Heart left ventricle (tissue), 16 donors: ENCODE measurements around the gene TNFRSF6B. TPM values are rescaled to one million over a fixed set of nuclear protein-coding genes. Genes with fewer than 3 reads are reported as not detected.
A peak's percentile ranks its signal among the peaks of the same experiment; 100 is the strongest.

Experiments
- ATAC-seq, 4 donors: fragments of 200-7000 bp; cut with Tn5 transposase; one replicate each; pipeline ENCODE4 v1.9.1; 2020 to 2022; ENCODE audit warnings: moderate library complexity in 4 of 4, mild to moderate bottlenecking in 3 of 4, moderate number of reproducible peaks in 1 of 4
- DNase-seq, 5 donors: peaks; one replicate each; pipeline ENCODE4 v3.0.0-alpha.2; 2020
- H3K27ac ChIP-seq, 12 donors: fragments of 200-600 bp; sonication (generic) in 4 of 12; one replicate each; pipeline versions ENCODE4 v1.5.0 to v1.8.0; 2016 to 2022; ENCODE audit warnings: mild to moderate bottlenecking in 2 of 12
- H3K27me3 ChIP-seq, 9 donors: fragments of 200-600 bp; sonication (generic) in 2 of 9; one replicate each; pipeline versions ENCODE4 v1.5.1 to v1.8.0; 2016 to 2022; ENCODE audit warnings: mild to moderate bottlenecking in 3 of 9
- H3K36me3 ChIP-seq, 9 donors: fragments of 200-600 bp; sonication (generic) in 2 of 9; one replicate each; pipeline versions ENCODE4 v1.5.0 to v1.8.0; 2018 to 2022; ENCODE audit warnings: mild to moderate bottlenecking in 2 of 9
- H3K4me1 ChIP-seq, 12 donors: fragments of 200-600 bp; sonication (generic) in 4 of 12; one replicate each; pipeline versions ENCODE4 v1.5.0 to v1.8.0; 2016 to 2022; ENCODE audit warnings: mild to moderate bottlenecking in 3 of 12
- H3K4me3 ChIP-seq, 12 donors: fragments of 200-600 bp; sonication (generic) in 4 of 12; one replicate each; pipeline versions ENCODE4 v1.5.0 to v1.8.0; 2017 to 2022; ENCODE audit warnings: mild to moderate bottlenecking in 9 of 12, moderate library complexity in 4 of 12
- H3K9me3 ChIP-seq, 12 donors: fragments of 200-600 bp; sonication (generic) in 4 of 12; one replicate each; pipeline versions ENCODE4 v1.5.0 to v1.8.0; 2016 to 2022; ENCODE audit warnings: mild to moderate bottlenecking in 1 of 12
- POLR2A ChIP-seq, 2 donors: fragments of 450-650 bp; IDR thresholded peaks; one replicate each; pipeline ENCODE4 v1.6.1; 2017; ENCODE audit warnings: antibody characterized with exemption in 2 of 2, mild to moderate bottlenecking in 2 of 2, moderate library complexity in 2 of 2
- WGBS, 4 donors: extraction: QIAGEN DNeasy Blood & Tissue Kit in 2 of 4; methylation state at CpG; one replicate each; pipeline versions ENCODE4 v1.1.5 to v1.1.7; 2013 to 2018; 5-methylcytosine and 5-hydroxymethylcytosine counted together
- intact Hi-C, 10 donors: fragments of 100-400 bp; cut with DNase I; formaldehyde crosslinking; loops; one replicate each; pipeline versions ENCODE4 v1.11.1 to v1.14.2; 2022
- polyA plus RNA-seq, 2 donors: library from polyadenylated mRNA; stranded (reverse); fragments of 200-250 nt; gene quantifications; one replicate each; pipeline ENCODE4 v1.2.3, GENCODE V29; 2013
- total RNA-seq, 9 donors: library from RNA; depleted of rRNA in 2 of 9; stranded (reverse); fragments of >200 nt in 2 of 9; fragmentation: NEBNext Ultra II Directional in 3 of 9; extraction: Animal tissue kit (Norgen Biotek cat#: 25700) in 3 of 9; gene quantifications; one replicate each; pipeline versions ENCODE4 v1.1.0 to v1.2.4, GENCODE V29; 2016 to 2023
- TF ChIP-seq, protein P1 (sequence below), 12 donors: fragments of 200-600 bp; sonication (generic) in 4 of 12; IDR thresholded peaks; one replicate each; pipeline versions ENCODE4 v1.5.0 to v1.8.0; 2018 to 2022; ENCODE audit warnings: antibody characterized with exemption in 12 of 12, mild to moderate bottlenecking in 5 of 12
- donor health status: ischemic (EF 13 %, LVEDD 7.1; RV severe dilation, severe dysfunction).
- donor health status: healthy with polysubstance abuse.
- donor health status: DM: no; HTN: yes; CAD: no.
- donor health status: DM: no; HTN: no; CAD: no.
- donor health status: ischemic (EF 25% LVEDD 6.9; RV normal size, moderate dysfunction).
- donor health status: ischemic (EF 25% LVEDD 5.7; RV mildly dilated, moderate dysfunction).
- donor health status: healthy.
- donor health status: DM: yes; HTN: yes; CAD: no.
- donor health status: ischemic (EF 35%, LVEDD 5.7; RV mildly dilated, moderate dysfunction).
- donor health status: nonischemic (EF 11% LVEDD 7.7; RV severe dilation, severe dysfunction).
- donor health status: DM: yes; HTN: yes; CAD: no.
- donor health status: PGD.
- donor health status: ischemic (EF 29% LVEDD 5.4; RV normal size, mild dysfunction).
- donor health status: nonischemic (EF 23%, LVEDD 6.1; RV moderate dilation, normal function).

Gene TNFRSF6B
- total and polyA plus RNA-seq, 11 donors: 0.42 to 6.4 (median 1.7) TPM; not detected in 1

DNA sequence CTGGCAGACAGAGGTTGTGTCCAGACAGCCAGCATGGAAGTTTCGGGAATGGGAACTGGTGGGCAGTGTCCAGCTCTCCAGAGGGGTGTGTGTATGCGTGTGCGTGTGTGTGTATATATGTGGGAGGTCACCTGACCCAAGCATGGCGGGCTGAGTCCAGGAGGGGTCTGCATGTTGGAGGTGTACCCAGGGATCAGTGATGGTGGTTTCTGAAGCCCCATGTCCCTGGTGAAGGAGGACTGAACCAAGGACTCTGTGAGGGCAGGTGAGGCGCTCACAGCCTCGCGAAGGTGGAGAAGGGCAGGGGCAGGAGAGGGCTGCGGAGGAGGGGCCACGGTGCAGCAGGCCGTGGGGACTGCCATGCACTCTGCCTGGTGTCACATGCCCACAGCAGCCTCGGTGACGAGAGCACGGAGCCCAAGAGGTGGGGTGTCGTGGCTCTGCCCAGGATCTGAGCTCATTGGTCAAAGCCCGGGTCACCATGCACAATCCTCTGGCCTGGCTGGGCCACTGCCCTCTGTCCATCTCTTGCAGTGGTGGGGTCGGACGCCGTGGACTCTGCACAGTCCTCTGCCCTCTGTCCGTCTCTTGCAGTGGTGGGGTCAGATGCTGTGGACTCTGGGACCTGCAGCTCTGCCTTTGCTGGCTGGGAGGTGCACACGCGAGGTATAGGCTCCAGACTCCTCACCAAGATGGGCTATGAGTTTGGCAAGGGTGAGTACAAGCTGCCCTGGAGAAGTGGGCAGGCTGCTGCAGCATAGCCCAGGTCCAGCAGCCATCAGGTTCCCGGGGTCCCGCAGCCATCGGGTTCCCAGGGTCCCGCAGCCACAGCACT lies 37.9 kb downstream of the TNFRSF6B start:
- intact Hi-C loops: loop anchor here in 1 of 10 donors (10.0 kb wide), 1 partner anchor 60 kb away; no protein-coding TSS in a partner anchor
- TF ChIP-seq POLR2A (IDR thresholded peaks at IDR 0.05): no peak
- TF ChIP-seq, protein P1, sequence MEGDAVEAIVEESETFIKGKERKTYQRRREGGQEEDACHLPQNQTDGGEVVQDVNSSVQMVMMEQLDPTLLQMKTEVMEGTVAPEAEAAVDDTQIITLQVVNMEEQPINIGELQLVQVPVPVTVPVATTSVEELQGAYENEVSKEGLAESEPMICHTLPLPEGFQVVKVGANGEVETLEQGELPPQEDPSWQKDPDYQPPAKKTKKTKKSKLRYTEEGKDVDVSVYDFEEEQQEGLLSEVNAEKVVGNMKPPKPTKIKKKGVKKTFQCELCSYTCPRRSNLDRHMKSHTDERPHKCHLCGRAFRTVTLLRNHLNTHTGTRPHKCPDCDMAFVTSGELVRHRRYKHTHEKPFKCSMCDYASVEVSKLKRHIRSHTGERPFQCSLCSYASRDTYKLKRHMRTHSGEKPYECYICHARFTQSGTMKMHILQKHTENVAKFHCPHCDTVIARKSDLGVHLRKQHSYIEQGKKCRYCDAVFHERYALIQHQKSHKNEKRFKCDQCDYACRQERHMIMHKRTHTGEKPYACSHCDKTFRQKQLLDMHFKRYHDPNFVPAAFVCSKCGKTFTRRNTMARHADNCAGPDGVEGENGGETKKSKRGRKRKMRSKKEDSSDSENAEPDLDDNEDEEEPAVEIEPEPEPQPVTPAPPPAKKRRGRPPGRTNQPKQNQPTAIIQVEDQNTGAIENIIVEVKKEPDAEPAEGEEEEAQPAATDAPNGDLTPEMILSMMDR (IDR thresholded peaks at IDR 0.05): no peak
- Histone ChIP-seq H3K4me1 (peaks cover 3 to 29% (median 20%) of the 10 kb centered on the region in 12 donors), H3K27ac (no peak overlapping the region), H3K9me3 (no peaks in the 10 kb centered on the region), H3K4me3 (no peak overlapping the region), H3K27me3 (no peaks in the 10 kb centered on the region), H3K36me3 (peaks cover 0 to 34% (median 30%) of the 10 kb centered on the region in 9 donors)
- no peak for DNase-seq
- ATAC-seq: no peak
- whole genome bisulfite sequencing, 4 donors: 94 to 95% (median 95%) methylated on average over 22 to 25 of the region's 25 CpGs

DNA sequence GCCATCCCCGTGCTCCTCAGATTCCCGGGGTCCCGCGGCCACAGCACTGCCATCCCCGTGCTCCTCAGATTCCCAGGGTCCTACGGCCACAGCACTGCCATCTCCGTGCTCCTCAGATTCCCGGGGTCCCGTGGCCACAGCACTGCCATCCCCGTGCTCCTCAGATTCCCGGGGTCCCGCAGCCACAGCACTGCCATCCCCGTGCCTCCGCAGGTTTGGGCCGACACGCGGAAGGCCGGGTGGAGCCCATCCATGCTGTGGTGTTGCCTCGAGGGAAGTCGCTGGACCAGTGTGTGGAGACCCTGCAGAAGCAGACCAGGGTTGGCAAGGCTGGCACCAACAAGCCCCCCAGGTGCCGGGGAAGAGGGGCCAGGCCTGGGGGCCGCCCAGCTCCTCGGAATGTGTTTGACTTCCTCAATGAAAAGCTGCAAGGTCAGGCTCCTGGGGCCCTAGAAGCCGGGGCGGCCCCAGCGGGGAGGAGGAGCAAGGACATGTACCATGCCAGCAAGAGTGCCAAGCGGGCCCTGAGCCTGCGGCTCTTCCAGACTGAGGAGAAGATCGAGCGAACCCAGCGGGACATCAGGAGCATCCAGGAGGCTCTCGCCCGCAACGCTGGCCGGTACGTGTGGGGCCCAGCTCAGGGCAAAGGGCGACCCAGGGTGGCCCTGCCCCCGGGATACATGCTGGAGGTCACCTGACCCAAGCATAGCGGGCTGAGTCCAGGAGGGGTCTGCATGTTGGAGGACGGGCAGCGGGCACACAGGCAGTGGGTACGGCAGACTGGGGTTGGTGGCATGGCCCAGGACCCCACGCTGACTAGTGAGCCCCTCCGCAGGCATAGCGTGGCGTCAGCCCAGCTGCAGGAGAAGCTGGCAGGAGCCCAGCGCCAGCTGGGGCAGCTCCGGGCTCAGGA lies 38.8 kb downstream of the TNFRSF6B start:
- Histone ChIP-seq H3K27ac (no peak overlapping the region), H3K4me1 (peaks cover 3 to 27% (median 20%) of the 10 kb centered on the region in 12 donors), H3K4me3 (no peak overlapping the region), H3K36me3 (peaks cover 0 to 33% (median 29%) of the 10 kb centered on the region in 9 donors), H3K27me3 (no peaks in the 10 kb centered on the region), H3K9me3 (no peaks in the 10 kb centered on the region)
- 92 to 95% (median 94%) methylated on average over 34 to 48 of the region's 48 CpGs for WGBS, 4 donors
- ATAC-seq (no peak), DNase-seq (no peak)
- intact Hi-C loops: loop anchor here in 2 of 10 donors (5.0 to 10.0 kb wide), 2 partner anchors 60 to 78 kb away; partner anchors contain the start of gene RTEL1 (in 1 of the 2)
- TF ChIP-seq, protein P1 (IDR thresholded peaks at IDR 0.05): no peak
- TF ChIP-seq POLR2A (IDR thresholded peaks at IDR 0.05): no peak

DNA sequence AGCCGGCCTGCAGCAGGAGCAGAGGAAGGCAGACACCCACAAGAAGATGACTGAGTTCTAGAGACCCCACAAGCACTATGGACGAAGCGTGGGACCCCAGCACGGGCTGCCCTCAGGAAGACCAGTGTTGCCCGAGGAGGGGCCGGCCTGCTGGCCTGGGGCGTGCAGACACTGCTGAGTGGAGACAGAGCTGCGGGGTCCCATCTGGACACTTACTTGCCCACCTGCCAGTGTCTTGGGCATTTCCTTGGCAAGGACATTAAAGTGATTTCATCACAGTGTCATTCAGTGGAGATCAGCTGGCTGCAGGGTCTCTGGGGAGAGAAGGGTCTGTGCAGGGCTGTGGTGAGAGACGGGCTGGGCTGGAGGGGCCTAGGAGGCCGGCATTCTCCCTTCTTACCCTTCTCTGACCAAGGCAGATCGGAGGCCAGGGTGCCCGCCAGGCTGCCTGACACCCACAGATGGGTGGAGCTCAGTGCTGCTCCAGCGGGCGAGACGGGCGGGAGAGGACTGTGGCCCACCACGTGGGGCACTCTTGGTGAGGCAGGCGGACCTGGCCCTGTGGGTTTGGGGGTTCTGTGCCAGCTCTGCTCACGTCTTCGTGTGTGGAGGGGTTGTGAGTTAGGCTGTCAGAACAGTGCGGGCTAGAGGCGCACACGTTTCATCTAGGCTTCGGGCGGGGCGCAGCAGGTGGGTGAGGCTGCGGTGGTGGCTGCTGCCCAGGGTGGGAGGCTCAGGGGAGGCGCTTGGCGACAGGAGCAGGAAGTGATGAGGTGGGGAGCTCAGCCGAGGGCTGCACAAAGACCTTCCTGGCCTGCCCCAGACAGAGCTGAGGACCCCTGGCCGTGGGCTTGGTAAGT lies 39.6 kb downstream of the TNFRSF6B start, which contains the start of gene LIME1:
Gene LIME1 (plus strand): TSS at position 806 of the 860 bp plus-strand sequence. CDS start 886 bp downstream, outside the sequence.
- Histone ChIP-seq H3K4me3 (peak within 1 kb of the TSS in 7 of 12 donors; percentile 2 to 95 (median 32)), H3K27ac (peak within 1 kb of the TSS in 2 of 12 donors; percentile 5 to 79), H3K36me3 (peaks cover 0 to 33% (median 25%) of the 10 kb centered on the region in 9 donors), H3K27me3 (no peaks in the 10 kb centered on the region), H3K4me1 (peaks cover 6 to 32% (median 24%) of the 10 kb centered on the region in 12 donors), H3K9me3 (no peaks in the 10 kb centered on the region)
- DNase-seq: peak in 2 of 5 donors; percentile 26 to 75
- intact Hi-C loops: loop anchor here in 2 of 10 donors (5.0 to 10.0 kb wide), 2 partner anchors 61 to 79 kb away; partner anchors contain the start of gene RTEL1 (in 1 of the 2)
- 81 to 86% (median 83%) methylated on average over 15 to 31 of the region's 31 CpGs for WGBS, 4 donors
- TF ChIP-seq, protein P1 (IDR thresholded peaks at IDR 0.05): no peak
- no peak for TF ChIP-seq POLR2A (IDR thresholded peaks at IDR 0.05)
- ATAC-seq: no peak
